Astrocyte of the spinal cord (primary cell): ENCODE data around the gene ZNF618.

ENCODE experiments used
- DNase-seq: peaks from one replicate; pipeline ENCODE4 v3.0.0; 2011; ENCODE audit warnings: low read depth, low spot score
- H3K4me3 ChIP-seq: 2 replicates; pipeline ENCODE4 v1.5.1; 2011; ENCODE audit warnings: low read depth, mild to moderate bottlenecking, low read length, moderate library complexity
- CTCF ChIP-seq: IDR thresholded peaks from 2 replicates; pipeline ENCODE4 v1.5.1; 2012; ENCODE audit warnings: low read depth, mild to moderate bottlenecking, low read length, inconsistent platforms
- in situ Hi-C: cut with HindIII; loops from 2 replicates; pipeline ENCODE4 v1.10.0; 2017; ENCODE audit warnings: low sequenced_read_pairs

Gene ZNF618

GRCh38 chr9:113969343-113969742, 93.2 kb downstream of the ZNF618 start:
- in situ Hi-C loops = no loop called here
- no peak for TF ChIP-seq CTCF
- no peak overlapping the region for H3K4me3 ChIP-seq
- DNase-seq = no peak

- in situ Hi-C loops = no loop called here
- DNase-seq = peak; percentile 58
- H3K4me3 ChIP-seq = no peak overlapping the region
- TF ChIP-seq CTCF = no peak
Observed at GRCh38 chr9:113973226-113973625, 97.1 kb downstream of the ZNF618 start.

- in situ Hi-C loops = no loop called here
- TF ChIP-seq CTCF = no peak
- peak; percentile 26 for DNase-seq
- no peak overlapping the region for H3K4me3 ChIP-seq
Observed at GRCh38 chr9:113973963-113974413, 97.9 kb downstream of the ZNF618 start.

- in situ Hi-C loops = no loop called here
- H3K4me3 ChIP-seq = no peak overlapping the region
- DNase-seq = no peak
- no peak for TF ChIP-seq CTCF
Observed at GRCh38 chr9:113976915-113977314, 100.8 kb downstream of the ZNF618 start.

- in situ Hi-C loops = no loop called here
- no peak for DNase-seq
Observed at GRCh38 chr9:113978725-113979342, 102.7 kb downstream of the ZNF618 start.

GRCh38 chr9:113979343-113980127, 103.4 kb downstream of the ZNF618 start:
- no peak for DNase-seq
- TF ChIP-seq CTCF = no peak
- no peak overlapping the region for H3K4me3 ChIP-seq
- in situ Hi-C loops = no loop called here

More at GRCh38 chr9:113978725-113979342, 102.7 kb downstream of the ZNF618 start:
- no peak for TF ChIP-seq CTCF
- no peak overlapping the region for H3K4me3 ChIP-seq
